NCI-H187 (cell line): ENCODE results near the gene LDB3.

Experiments
- DNase-seq, 2 experiments: peaks; one replicate each; lab custom pipeline; 2025; lab: John Stamatoyannopoulos, UW

LDB3 gene

DNA sequence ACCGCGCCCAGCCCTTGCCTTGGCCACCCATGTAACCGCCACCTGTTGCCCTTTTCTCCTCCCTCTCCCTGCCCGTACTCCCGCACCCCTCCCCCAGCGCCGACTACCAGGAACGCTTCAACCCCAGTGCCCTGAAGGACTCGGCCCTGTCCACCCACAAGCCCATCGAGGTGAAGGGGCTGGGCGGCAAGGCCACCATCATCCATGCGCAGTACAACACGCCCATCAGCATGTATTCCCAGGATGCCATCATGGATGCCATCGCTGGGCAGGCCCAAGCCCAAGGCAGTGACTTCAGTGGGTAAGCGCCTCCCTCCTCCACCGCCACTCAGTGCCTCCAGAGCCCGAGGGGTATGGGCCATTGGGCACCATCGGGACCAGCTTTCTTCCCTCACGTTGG, 18.7 kb downstream of the LDB3 start:
- no peak for DNase-seq

DNA sequence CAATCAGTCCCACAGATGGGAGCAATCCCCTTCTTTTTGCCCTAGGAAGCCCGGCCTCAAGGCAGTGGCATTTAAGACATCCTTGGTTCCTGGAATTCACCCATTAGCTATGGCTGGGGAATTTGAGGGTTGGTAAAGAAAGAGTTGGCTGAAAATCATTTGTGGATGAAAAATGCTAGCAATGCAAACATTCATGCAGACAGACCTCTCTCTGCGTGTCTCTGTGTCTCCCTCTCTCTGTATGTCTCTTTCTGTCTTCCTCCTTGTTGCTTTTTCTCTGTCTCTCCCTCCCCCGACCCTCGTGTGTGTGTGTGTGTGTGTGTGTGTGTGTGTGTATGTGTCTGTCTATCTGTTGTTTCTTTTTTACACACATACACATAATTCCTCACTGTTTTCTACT, 19.4 kb downstream of the LDB3 start:
- no peak for DNase-seq

DNA sequence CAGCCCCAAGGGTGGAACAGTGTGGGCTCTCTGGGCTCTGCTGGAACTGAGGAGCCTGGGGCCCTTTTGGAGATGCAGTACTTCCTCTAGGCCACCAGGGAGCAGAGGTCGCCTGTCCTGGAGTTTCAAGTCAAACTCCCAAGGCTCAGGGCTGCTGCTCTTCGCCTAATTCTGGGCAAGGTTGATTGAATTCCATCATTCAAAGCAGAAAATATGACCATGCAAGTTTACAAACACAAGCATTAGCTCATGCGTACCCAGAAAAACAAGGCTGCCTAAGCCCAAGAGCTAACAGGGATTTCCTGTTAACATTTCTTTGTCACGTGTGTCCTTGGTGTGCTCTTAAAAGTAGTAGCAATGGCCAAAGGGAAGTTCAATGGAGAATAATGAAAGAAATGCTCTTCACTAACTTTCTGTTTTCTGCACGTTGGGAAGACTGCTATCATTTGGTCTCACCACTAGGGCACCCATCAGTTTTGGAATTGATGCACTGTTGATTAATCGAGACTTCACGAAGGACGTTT, 20.1 kb downstream of the LDB3 start:
- DNase-seq, result peak in 1 of 2 experiments; percentile 22

DNA sequence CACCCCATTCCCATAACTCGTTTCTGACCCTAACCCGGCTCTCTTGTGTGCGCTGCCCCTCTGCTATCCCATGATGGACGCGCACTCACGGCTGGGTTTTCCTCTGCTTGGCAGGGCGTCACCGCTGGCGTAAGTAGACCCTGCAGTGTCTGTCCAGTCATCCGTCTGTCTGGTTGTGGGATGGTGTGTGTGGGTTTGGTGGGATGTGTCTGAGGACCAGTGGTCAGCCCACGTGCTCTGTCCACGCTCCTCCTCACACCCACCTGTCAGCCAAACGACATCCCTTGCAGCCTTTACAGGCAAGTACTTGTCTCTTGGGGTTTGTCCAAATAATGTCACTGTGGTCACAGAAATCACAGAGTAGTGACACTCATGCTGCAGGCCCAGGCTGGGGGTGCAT, 20.8 kb downstream of the LDB3 start:
- no peak for DNase-seq

DNA sequence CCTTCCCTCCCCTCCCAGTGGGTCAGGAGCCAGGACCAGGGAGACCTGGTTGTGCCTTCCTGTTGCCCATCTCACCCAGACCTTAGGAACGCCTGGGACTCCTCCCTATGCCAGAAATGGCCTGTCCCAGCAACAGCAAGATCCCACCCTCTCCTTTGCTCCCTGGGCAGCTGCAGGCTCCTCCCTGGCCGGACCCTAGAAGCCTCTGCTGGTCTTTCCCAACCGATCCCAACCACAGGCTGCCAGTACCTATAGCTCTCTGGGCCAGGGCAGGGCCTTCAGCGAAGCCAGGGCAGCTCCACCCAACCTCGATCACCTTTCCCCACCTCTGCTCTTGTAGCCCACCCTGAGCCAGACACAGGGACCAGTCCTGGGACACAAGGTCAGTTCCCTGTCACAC, 21.9 kb downstream of the LDB3 start:
- DNase-seq, result no peak

DNA sequence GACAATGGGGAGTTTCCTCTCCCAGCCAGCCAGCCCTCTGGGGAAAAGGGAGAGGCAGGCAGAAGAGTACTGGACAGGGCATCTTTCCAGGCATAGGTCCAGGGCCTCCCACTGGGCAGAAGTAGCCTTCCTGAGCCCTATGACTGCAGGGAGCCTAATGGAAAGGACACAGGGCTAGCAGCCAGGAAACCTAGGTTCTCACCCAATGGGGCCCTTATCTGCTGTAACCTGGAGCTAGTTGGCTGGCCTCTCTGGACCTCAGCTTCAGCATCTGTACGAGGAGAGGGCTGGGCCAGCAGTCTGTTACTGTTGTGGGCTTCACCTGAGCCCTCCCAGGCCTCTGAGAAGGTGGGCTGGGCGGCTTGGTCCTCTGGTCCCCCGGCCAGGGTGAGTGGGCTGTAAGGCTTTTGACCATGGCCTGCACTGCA, 22.4 kb downstream of the LDB3 start:
- DNase-seq, result no peak

DNA sequence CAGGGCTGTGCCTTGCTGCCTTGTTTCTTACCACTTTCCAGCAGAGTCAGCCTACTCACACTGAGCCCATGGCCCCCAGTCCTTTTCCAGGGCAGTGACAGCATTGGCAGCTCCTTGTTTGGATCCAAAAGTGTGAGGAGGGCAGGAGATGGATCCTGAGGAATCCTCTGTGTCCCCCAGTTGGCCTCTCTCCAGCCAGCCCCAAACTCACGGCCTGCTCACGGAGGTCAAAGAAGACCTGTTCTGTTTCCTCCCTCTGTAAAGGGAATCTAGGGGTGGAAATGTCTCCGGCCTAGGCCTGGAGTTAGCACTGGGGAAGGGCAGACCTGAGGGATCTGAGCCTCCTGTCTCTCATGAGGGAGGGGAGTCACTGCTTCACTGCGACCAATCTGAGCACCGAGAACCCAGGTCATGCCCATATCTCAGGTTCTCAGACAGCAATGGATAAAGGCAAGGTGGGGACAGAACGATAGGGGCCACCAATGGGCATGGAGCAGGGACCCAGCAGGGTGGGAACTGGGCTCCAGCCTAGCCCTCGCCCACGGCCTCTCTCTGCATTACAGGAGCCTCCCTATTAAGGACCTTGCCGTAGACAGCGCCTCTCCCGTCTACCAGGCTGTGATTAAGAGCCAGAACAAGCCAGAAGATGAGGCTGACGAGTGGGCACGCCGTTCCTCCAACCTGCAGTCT, 23.2 kb downstream of the LDB3 start:
- no peak for DNase-seq

DNA sequence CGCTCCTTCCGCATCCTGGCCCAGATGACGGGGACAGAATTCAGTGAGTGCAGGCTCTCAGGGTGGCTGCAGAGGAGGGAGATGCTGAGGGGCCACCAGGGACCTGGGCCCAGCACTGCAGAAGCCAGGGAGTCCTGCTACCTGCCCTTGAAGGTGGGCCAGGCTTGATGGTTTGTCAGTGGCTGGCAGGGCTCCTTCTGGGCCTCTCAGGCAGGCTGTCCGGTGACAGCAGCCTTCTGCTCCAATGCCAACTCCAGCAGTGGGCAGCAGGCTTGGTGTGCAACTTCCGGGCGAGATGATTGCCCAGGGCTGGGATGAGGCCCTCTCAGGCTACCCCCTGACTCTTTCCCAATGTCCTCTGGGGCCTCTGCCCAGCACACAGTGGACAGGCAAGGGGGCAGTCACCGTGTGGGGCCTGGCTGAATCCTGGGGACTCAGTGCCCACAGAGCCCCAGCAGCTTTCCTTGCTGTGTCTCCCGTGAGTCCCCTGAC, 23.8 kb downstream of the LDB3 start:
- DNase-seq, result no peak

DNA sequence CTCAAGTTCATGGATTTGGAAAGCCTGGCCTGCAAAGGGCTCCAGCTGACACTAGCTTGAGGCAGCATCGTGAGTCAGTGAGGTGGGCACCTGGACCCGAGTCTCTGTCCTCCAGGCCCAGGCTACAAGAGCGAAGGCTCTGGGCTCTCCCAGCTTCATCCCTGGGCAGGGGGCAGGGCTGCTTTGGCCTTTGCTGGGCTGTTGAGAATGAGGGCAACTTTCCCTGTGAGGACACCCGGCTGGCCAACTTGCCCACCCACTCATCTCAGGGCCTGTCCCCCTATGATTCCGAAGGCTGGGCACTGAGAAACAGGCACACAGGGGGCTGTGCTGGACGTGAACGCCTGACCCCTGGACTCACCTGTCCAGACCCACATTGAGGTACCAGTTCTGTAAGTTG, 24.4 kb downstream of the LDB3 start:
- no peak for DNase-seq

DNA sequence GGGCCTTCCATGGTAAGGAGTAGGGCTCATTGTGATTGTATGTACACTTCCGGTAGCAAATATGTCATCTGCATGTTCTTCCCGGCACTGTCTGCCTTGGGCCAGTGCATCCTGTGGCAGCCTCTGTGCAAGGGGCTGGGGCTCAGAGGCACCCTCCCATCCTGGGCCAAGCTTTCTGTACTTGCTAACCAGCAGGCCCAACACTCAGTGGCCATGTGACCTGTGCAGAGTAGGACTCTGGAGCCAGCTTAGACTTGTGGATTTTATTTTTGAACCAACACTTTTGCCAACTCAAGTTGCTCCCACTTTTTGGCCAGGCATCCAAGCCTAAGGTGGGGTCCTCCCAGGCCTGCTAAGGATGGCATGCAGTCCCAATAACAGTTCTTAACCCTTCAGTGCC, 25.0 kb downstream of the LDB3 start:
- DNase-seq, result no peak

DNA sequence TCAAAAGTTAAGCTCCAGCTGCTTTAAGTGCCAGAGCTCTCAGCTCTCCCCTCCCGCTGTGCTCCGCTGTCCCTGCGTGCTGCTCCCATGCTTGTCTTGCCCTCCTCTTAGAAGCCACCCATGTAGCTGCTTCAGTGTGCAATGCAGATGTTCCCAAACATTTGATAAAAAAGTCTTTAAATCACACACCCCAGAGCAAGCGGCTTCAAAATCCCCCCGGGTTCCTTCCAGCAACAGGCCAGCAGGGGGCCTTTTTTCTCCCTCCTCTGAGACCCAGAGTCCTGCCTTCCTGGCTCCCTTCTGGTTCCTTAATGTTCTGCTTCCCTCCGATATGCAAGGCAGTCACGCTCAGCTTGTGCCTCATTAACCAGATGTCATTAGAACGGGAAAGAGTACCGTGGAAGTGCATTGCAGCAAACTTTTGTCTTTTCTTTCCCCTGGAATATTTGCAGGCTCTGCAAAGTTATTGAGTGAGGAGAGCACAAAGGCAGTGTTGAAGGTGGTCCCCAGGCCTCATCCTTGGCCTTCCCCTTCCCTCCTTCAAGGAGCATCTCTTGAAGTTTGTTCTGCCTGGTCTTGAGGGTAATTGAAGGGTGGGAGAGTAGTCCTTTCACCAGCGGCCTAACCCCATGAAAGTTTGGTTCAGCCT, 25.5 kb downstream of the LDB3 start:
- DNase-seq, result no peak

DNA sequence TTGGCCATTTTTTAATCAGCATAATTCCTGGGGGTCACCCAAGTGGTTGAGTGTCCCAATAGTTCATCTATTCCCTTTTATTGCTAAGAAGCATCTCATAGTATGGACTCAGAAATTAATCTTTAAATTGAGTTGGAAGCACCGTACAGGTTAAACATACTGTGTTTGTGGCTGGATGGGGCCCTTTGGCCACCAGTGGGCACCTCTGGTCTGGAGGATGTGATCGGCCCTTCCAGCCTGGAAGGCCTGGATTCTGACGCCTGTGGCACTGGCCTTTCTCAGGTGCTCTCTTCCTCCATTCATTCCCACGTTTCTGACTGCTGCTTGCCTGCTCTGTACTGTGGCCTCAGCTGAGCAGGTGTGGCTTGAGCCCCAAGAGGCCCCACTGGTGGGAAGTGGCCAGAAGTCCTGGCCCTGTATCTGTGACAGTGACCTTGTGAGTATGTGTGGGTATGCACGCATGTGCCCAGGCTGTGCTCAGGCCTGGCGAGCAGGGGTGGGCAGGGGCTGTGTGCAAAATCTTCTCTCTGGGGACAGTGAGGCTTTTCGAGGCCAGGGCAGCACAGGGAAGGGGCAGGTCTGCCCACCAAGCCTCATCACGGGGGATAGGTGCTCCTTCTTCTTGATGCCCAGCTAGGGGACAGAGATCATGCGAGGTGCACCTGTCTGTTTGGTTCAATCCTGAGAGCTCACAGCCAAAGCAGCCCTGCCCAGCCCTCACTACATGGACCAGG, 30.1 kb downstream of the LDB3 start:
- no peak for DNase-seq

DNA sequence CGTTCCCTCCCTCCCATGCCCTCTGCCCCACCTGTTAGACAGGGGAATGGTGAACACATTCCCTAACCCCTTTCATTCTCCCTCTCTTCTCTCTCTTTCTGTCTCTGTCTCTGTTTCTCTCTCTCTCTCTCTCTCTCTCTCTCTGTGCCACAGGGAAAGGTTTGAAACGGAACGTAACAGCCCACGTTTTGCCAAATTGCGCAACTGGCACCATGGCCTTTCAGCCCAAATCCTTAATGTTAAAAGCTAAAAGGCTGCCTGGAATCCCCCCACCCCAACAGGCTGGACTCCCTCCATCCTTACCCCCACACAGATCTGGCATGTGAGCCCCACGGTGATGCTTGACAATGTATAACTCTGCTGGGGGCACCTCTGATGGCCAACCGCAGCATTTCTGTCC, 30.8 kb downstream of the LDB3 start:
- no peak for DNase-seq

DNA sequence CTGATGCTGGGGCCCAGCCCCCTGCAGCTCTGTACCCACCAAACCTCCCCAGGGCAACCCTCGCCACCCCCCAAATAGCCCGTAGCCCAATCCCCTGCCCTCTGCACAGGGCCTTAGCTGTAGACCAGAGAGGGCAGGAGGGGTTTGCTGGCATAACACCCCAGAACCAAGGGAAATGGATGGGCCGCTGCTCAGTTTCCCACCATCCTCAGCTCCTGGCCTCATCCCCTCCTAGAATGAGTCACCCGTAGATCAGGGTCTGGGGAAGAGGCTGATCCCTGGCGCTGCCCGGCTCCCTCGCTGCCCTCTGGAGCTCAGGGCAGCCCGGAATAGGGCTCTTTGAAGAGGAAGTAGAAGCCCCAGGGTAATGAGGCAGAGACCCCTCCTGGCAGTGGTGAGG, 31.2 kb downstream of the LDB3 start:
- DNase-seq, result no peak

DNA sequence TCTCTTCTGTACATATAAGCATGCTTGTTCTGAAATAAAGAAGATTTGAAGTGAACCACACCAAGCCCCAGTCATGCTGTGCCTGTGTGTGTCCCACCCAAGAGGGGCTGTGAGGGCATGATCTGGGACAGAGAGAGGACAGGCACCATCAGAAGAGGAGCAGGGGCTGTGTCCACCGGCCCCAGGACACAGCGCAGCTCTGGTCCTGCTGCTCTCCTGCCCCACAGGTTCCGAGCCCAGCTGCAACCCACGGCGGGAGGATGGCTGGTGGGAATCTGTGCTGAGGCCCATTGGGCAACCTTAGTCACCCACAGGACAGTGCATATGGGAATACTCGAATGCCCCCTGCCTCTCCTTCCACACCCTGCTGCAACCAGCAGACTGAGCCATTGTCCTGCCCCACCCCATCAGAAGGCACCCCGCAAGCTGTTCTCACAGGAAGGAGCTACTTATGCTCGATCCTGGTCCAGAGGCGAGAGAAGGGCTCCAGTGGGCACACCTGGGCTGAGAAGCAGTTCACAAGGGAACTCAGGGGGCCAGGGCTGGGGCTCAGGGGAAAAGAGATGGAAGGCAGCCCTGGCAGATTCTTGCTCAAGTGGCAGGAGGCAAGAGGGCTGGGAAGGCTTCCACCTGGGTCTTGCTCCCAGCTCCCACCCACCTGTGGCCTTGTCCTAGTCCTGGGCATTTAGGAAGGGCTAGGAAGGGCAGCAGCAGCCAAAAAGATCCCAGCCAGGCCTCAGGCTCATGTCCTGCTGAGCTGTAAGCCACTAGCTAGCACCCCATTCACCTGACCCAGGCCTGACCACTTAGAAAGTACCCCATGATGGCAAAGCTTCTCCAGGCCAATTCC, 31.9 kb downstream of the LDB3 start:
- DNase-seq, result no peak

DNA sequence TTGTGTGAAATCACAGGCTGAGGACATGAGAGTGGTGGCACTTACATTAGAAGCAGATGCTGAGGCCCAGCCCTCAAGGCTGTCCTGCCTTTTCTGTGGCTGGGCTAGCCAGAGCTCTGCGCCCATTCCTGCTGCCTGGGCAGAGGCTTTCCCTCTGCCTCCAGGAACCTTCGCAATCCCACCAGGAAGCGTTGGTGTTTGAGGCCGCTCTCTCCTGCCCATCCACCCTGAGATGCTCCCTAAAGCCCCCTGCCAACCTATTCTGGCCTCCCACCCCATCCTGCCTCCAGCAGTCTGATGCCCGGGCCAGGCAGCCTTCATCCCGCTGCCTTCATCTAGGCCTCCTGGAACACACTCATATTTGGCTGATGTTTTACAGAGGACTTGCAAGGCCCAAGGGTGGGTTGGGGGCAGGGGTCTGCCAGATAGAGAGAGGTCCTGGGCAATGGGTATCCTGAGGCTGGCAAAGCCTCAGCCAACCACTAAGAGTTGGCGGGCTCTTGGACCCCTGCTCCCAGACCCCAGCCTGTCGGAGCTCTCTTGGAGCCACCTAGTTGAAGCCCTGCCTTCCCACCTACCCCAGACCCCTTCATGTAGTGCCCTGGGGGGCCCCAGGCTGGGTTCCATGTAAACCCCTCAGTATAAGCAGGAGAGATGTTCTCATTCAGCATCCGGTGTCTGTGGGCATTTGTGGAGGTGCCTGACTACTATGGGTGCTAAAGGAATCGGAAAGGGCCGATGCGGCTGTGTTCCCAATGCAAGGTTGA, 32.7 kb downstream of the LDB3 start:
- no peak for DNase-seq

DNA sequence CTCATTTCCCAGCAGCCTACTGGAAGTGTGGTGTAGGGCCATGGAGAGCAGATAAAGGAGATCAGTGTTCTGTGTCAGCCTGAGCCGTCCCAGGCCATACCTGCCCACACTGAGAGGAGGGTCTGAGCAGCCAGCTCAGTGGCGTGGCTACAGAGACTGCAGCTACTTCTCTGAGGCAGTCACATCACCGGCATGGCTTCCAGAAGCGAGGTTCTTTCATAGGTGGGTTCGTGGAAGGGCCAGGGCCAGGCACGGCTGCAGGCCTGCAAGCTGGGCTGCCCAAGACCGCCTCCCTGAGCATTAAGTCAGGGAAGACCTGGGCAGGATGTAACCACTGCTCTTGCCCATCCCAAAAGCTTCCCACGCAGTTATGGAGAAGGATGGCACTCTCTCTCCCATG, 34.9 kb downstream of the LDB3 start:
- no peak for DNase-seq

DNA sequence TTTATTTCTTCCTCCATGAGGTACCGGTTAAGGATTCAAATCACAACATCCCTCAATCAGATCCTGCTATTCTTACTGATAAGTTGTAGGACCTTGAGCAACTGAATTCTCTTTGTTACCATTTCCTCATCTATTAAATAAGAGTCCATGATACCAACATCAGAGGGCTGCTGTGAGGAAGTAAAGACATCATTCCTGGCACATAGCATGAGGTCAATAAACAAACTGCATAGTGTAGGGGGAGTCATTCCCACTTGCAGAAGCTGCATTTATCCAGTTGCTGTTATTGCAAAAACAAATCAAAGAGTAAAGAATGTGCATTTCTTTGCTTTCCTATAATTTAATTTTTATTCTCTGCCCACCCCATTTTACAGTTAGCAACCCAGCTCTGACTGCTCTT, 36.8 kb downstream of the LDB3 start:
- DNase-seq, result no peak

DNA sequence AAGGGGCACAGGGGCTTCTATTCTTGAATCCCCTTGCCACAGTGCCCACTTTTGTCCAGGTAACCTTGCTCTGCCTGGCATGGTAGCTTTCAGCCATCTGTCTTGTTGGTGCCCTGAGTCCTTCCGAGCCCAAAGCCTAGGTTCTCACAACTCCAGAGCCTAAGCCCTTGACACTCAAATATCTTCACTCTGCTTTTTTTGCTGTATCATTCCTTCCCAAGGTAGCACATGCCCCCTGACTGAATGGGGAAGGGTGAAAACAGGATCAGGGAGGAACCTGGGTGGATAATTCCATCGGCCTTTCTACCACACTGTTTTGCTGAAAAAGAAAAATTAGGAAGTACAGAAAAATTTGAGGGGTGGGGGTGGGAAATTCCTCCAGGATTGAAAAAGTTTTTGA, 37.6 kb downstream of the LDB3 start:
- no peak for DNase-seq

DNA sequence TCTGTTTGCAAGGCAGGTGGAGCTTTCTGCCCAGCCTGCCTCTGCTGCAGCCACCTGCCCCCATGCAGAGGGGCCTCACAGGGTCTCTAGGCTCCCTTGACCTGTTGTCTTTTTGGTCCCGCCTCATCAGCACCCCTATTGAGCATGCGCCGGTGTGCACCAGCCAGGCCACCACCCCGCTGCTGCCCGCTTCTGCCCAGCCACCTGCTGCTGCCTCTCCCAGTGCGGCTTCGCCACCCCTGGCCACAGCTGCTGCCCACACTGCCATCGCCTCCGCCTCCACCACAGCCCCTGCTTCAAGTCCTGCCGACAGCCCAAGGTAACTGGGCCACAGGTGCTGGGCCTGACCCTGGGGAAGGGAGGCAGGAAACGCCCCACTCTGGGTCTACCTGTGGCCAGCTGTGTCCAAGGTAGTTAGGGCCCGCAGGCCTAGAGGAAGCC, 38.1 kb downstream of the LDB3 start:
- DNase-seq, result no peak

DNA sequence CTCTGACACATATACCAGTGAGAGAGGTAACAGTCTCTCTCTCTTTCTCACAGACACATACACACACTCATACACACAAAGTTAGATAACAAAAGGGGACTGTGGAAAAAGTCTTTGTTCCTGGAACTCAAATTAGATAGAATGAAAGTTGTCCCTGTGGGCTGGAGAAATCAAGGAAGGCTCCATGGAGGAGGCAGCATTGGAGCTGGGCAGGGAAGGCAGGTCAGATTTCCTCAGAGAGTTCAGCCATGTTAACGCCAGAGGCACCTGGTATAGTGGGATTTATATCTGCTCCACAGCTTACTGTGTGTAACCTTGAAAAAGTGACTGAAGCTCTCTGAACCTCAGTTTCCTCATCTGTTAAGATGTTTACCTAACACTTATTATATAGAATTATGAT, 38.7 kb downstream of the LDB3 start:
- no peak for DNase-seq
